GM19239 (cell line): ENCODE measurements around the gene MOSMO.
A peak's percentile ranks its signal among the peaks of the same experiment; 100 is the strongest.
"Not testable (repeated sequence)": the region's sequence is repeated elsewhere in the genome, so short reads cannot be mapped to it uniquely, and the experiment has no call there.

Source experiments
- DNase-seq: peaks from one replicate; pipeline ENCODE4 v3.0.0; 2011; ENCODE audit warnings: low spot score; ENCODE audit not compliant: insufficient read length
- FAIRE-seq: peaks from 2 replicates; lab custom pipeline; 2011; peaks lifted over from hg19 to GRCh38; lab: Jason Lieb, UNC

MOSMO gene

GRCh38 chr16:22034503-22034902 lies 26.6 kb downstream of the MOSMO start:
- FAIRE-seq (no peak), DNase-seq (no peak)

GRCh38 chr16:22035153-22035552 lies 27.2 kb downstream of the MOSMO start:
- no peak for DNase-seq
- peak; percentile 26 for FAIRE-seq

GRCh38 chr16:22043882-22044281 lies 36.0 kb downstream of the MOSMO start:
- not testable (repeated sequence) for FAIRE-seq, DNase-seq

GRCh38 chr16:22045888-22046287 lies 38.0 kb downstream of the MOSMO start:
- DNase-seq, FAIRE-seq: not testable (repeated sequence)

GRCh38 chr16:22050963-22051362 lies 43.1 kb downstream of the MOSMO start:
- FAIRE-seq (no peak), DNase-seq (no peak)

GRCh38 chr16:22052980-22053379 lies 45.1 kb downstream of the MOSMO start:
- no peak for FAIRE-seq
- DNase-seq, result no peak

GRCh38 chr16:22053921-22054341 lies 46.0 kb downstream of the MOSMO start:
- DNase-seq (no peak), FAIRE-seq (no peak)

GRCh38 chr16:22054847-22055590 lies 47.1 kb downstream of the MOSMO start:
- DNase-seq (no peak), FAIRE-seq (no peak)

GRCh38 chr16:22055881-22056280 lies 48.0 kb downstream of the MOSMO start:
- FAIRE-seq (no peak), DNase-seq (no peak)

GRCh38 chr16:22063888-22064467 lies 56.1 kb downstream of the MOSMO start:
- no peak for FAIRE-seq
- DNase-seq, result no peak

- DNase-seq (no peak), FAIRE-seq (no peak)
Observed at GRCh38 chr16:22065252-22065651, 57.3 kb downstream of the MOSMO start.

GRCh38 chr16:22070361-22071330 lies 62.7 kb downstream of the MOSMO start:
- no peak for FAIRE-seq
- DNase-seq, result no peak

GRCh38 chr16:22071331-22071910 lies 63.5 kb downstream of the MOSMO start:
- FAIRE-seq (no peak), DNase-seq (no peak)

GRCh38 chr16:22073350-22073749 lies 65.4 kb downstream of the MOSMO start:
- DNase-seq, result no peak
- no peak for FAIRE-seq

GRCh38 chr16:22075043-22075757 lies 67.3 kb downstream of the MOSMO start:
- FAIRE-seq (no peak), DNase-seq (no peak)

GRCh38 chr16:22075776-22076175 lies 67.9 kb downstream of the MOSMO start:
- DNase-seq (no peak), FAIRE-seq (no peak)

- DNase-seq (peak; percentile 42), FAIRE-seq (peak; percentile 80)
Observed at GRCh38 chr16:22077700-22078313, 69.9 kb downstream of the MOSMO start.

- DNase-seq (no peak), FAIRE-seq (no peak)
Observed at GRCh38 chr16:22078656-22079055, 70.7 kb downstream of the MOSMO start.

- no peak for DNase-seq
- FAIRE-seq, result no peak
Observed at GRCh38 chr16:22081050-22081449, 73.1 kb downstream of the MOSMO start.
